HG03432 (cell line): ENCODE measurements around the gene MRPL1.
"Not testable (repeated sequence)": the region's sequence is repeated elsewhere in the genome, so short reads cannot be mapped to it uniquely, and the experiment has no call there.

Experiments used
- ATAC-seq: cut with Tn5 transposase; IDR thresholded peaks from one replicate; pipeline ENCODE4 v1.9.1; 2021; ENCODE audit warnings: mild to moderate bottlenecking, moderate library complexity; ENCODE audit not compliant: unreplicated experiment

Gene MRPL1

DNA sequence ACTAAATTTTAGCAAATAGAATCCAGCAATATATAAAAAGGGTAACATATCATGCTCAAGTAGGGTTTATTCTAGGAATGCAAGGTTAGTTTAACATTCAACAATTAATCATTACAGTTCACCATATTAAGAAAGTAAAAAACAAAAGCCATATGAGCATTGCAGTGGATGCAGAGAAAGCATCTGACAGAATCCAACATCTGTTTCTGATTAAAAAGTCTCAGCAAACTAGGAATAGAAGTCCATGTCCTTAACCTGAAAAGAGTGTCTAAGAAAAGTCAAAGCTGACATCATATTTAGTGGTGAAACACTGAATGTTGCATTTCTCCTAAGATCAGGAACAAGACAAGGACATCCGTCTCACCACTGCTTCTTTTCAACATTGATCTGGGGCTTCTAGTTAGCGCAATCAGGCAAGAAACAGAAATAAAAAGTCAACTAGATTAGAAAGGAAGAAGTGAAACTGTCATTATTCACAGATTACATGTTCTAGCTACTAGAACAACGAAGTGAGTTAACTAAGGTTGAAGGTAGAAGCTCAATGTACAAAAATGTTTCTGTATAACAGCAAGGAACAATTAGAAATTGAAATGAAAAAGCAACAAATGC lies 49.3 kb downstream of the MRPL1 start:
- peak; percentile 93 for ATAC-seq

DNA sequence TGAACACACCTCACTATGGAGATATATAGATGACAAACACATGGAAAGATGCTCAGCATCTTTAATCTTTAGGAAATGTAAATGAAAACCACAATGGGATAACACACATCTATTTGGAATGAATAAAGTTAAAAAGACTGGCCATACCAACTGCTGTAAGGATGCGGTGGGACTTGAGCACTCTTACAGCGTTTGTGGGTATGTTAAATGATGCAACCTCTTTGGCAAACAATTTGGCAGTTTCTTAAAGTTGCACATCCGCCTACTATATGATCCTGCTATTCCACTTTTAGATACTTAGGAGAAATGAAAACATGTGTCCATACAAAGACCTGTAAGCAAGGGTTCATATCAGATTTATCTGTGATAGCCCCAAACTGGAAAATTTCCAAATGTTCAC lies 50.7 kb downstream of the MRPL1 start:
- no peak for ATAC-seq

DNA sequence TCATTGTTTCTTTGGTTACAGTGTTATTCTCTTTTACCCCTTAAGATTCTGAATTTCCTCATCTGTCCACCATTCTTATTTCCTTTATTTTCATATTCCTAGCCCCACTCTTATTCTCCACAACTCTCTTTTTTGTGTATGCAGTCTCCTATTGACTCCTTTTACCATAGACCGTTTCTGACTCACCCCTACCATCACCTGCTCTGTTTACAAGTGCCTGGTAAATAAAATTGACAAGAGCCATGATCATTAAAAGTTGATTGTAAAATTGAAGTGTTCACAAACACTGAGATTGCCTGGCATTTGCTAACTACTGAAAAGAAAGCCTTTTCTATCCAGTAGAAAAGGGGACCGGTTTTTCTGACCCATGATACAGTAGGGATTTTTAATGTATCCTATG lies 54.4 kb downstream of the MRPL1 start:
- ATAC-seq: no peak

DNA sequence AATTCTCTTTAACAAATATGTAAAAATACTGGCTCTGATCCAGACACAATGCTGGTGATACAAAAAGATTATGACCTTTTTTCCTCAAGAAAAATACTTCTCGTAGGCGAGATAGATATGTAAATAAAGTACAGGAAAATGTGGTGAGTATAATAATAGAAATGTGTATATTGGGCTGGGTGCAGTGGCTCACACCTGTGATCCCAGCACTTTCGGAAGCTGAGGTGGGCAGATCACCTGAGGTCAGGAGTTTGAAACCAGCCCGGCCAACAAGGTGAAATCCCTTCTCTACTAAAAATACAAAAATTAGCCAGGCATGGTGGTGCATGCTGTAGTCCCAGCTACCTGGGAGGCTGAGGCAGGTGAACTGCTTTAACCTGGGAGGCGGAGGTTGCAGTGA lies 55.0 kb downstream of the MRPL1 start:
- no peak for ATAC-seq

DNA sequence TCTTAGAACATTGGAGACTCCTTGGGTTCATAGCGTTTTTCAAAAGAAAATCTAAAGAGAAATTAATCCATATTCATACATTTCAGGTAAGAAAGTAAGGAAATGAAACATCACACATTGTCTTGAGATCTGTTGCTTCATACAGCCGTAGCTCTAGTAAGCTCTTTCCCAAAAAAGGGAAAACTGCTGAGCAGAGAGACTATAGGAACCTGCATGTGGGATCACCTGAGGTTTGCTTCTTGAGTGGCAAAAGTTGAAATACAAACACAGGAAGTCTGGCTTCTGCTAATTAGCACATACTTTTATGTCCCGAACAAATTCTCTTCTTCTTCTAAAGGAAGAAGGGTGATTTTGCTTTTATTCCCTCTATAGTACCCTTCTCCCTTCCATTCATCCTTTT lies 57.7 kb downstream of the MRPL1 start:
- ATAC-seq: no peak

DNA sequence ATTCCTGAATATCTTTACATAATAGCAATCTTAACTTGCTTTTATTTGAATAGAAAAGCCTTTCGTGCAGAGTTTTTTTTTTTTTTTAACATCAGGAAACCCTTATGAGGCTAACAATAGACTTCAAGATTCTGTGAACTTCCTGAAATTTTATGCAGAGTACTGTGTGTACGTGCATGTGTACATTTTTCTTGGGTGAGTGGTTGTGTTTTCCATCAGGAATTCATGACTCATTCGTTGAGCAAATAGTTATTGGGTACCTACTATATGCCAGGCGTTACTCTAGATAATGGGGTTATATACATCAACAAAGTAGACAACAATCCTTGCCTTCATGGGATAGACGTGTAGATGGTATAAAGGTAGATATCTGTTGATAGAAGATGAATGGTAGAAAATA lies 59.1 kb downstream of the MRPL1 start:
- no peak for ATAC-seq

DNA sequence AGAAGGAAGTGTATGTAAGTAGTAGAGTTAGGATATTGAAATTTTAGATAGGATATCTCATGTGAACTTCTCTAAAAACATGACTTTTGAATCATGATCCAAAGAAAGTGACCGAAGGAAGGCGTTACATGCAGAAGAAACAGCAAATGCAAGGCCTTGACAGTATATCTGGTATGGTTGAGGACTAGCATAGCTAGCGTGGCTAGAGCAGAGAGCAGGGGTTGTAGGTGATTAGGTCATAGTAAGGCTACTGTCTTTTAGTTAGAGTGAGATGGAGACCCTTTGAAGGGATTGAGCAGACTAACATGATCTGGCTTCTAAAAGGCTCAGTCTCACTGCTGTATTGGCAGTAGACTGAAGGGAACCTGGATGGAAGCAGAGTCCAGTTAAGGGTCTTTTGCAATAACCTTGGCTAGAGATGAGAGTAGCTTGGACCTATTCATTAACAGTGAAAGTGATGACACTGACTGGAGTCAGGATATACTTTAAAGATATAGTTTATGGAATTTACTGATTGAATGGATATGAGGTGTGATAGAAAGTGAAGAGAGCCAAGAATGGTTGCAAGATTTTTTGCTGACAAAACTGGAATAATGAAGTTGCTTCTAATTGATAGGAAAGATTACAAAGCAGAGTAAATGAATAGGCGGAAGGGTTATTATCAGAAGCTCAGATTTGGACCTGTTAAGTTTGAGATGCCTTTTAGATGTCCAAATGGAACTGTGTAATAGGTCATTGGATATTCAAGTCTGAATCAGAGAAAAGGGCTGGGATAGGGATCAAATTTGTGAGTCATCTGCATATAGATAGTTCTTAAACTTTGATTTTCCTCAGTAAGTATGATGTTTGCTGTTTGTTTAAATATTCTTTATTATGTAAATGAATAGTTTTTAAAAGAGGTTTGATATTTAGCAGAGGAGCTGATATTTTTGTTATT lies 59.8 kb downstream of the MRPL1 start:
- ATAC-seq: no peak

DNA sequence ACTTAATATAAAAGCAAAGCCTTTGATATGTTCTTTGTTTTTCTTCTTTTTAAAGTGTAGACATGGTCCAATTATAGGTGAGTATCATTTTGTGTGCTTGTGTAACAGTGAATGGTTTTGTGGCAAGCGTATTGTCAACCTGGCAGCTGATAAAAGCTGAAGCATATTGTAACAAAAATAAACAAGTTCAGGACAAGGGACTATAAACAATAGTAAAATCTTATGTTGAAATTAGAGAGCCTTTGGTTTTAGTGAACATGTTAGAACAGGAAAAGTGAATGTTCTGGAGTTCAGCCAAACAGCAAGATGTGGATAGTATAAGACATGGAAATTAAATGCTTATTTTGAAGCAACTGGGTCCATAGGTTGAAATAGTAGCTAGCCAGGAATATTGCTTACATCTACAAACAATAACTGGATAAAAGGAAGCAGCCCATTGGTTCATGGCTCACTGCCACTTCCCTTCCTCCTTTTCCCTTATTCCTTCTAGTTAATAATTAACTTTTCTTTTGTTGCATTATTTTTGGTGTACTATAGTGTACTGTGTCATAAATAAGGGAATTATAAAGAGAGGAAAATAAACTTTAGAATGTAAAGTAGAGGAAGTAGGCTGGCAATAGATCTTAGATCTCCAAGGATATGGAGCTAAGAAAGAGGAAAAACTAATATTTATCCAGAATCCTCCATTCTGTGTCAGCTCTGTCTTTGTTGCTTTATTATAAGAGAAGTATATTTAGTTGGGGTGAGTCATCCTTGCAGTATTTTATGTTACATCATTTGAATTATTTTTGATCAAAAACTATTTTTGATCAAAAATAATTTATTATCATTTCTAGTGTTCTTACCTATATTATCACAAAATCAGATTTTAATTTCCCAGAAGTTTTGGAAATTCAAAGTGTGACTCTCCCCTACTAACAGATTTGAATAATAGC lies 65.6 kb downstream of the MRPL1 start:
- no peak for ATAC-seq

DNA sequence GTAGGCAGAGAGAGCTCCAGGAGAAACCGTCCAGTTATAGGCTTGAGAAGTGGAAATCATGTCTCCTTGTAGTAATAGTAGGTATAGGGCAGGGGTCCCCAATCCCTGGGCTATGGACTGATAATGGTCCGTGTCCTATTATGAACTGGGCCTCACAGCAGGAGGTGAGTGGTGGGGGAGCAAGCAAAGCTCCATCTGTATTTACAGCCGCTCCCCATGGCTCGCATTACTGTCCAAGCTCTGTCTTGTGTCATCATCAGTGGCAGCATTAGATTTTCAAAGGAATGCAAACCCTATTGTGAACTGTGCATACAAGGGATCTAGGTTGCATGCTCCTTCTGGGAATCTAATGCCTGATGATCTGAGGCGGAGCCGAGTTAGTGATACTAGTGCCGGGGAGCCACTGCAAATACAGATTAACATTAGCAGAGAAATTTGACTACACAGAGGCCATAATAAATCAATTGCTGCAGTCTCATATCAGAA lies 67.6 kb downstream of the MRPL1 start:
- ATAC-seq: no peak

DNA sequence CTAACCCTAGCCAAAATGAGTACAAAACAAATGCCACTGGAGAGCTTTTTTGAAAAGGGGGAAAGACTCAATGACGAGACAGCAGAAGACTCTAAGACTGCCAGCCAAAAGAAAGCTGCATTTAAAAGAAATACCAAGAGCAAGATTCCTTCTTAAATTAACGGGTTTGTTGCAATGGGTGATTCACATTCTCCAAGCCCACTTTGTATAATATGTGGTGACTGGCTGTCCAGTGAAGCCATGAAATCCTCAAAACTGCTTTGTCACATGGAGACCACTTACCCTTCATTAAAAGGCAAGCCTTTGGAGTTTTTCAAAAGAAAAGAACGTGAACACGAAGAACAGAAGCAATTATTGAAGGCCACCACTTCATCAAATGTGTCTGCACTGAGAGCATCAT lies 68.2 kb downstream of the MRPL1 start:
- no peak for ATAC-seq

DNA sequence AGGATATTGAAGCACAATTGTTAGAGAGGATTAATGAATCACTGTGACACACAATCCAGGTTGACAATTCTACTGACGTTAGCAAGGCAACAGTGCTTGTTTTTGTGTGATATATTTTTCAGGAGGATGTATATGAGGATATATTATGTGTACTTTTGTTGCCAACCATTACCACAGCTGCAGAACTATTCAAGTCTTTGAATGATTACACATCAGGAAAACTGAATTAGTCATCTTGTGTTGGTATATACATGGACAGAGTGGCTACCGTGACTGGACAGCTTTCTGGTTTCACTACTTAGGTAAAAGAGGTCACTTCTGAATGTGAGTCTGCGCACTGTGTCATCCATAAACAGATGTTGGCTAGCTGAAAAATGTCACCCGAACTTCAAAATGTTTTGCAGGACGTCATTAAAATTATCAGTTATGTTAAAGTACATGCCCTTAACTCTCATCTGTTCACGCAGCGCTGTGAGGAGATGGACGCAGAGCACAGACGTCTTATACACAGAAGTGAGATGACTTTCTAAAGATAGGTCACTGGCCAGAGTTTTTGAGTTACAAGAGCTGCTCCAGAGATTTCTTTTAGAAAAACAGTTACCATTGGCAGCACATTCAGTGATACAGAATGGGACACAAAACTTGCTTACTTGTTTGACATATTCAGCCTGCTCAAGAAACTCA lies 69.0 kb downstream of the MRPL1 start:
- no peak for ATAC-seq

DNA sequence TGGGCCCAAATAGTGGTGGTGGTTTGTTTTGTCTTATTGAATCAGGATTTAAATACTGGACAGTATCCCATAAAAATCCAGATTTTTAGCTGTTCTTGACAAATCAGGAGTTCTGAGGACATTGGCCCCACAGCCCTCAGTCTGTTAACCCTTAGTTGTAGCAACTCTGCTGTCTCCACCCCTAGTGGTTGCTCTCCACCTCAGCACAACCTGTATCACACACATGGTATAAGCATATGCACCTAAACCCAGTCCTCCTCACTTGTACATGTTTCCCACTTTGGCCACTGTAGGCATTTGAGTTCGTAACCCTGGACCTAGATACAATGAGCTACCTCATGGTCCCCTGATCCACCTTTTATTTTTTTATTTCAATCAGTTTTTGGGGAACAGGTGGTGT lies 75.9 kb downstream of the MRPL1 start:
- no peak for ATAC-seq

DNA sequence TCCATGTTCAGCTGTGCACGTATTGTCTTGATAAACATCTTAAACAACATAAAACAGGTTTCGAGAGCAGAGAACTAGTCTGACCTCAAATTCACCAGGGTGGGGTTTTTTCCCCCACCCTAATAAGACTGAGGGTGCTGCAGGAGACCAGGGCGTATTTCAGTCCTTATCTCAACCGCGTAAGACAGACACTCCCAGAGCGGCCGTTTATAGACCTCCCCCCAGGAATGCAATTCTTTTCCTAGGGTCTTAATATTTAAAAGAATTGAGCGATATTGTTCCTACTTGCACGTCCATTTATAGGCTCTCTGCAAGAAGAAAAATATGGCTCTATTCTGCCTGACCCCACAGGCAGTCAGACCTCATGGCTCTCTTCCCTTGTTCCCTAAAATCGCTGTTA lies 83.3 kb downstream of the MRPL1 start:
- not testable (repeated sequence) for ATAC-seq

DNA sequence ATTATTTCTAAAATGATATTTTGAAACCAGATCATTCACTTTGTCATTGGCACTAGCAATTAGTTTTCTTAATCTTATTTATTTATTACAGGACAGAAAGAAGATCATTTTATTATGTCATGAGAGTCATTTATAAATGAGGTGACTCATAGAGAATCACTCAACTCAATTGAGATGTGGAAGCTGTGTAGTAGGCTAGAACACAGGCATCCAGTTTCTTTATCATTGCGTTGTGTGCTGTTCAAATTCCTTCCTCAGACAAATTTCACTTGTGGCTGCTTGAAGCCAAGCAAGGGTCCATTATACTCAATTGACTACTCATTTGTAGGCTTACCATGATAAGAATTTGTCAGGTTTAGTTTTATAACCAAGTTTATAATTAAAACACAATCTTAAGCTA lies 87.6 kb downstream of the MRPL1 start:
- ATAC-seq: no peak

DNA sequence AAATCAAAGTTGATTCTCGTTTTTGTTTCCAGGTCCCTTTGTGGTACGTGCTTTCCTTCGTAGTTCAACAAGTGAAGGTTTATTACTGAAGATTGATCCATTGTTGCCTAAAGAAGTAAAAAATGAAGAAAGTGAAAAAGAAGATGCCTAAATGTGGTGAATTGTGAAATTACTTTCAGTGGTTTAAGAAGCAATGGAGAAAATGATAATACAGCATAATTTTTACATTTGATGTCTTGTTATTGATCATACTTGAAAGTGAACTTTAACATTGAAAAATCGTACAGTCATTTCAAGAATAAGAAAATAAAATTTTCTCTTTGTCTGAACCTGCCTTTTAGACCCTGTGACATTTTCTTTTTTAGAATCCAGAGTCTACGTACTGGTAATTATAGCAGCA lies 89.8 kb downstream of the MRPL1 start:
- ATAC-seq: peak; percentile 50

DNA sequence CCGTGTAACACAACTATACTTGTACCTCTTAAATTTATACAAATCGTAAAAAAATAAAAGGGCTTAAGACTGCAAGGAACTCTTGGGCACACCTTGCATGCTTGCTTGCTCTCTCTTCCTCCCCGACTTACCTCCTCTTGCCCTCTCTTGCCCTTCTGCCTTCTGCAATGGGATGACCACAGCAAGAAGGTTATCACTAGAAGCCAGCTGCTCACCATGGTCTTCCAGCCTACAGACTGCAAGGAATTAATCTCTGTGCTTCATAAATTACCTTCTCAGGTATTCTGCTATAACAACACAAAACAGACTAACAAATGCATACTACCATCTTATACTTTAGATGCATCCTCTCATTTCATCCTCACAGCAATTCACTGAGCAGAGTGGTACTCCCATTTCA lies 92.1 kb downstream of the MRPL1 start:
- no peak for ATAC-seq

DNA sequence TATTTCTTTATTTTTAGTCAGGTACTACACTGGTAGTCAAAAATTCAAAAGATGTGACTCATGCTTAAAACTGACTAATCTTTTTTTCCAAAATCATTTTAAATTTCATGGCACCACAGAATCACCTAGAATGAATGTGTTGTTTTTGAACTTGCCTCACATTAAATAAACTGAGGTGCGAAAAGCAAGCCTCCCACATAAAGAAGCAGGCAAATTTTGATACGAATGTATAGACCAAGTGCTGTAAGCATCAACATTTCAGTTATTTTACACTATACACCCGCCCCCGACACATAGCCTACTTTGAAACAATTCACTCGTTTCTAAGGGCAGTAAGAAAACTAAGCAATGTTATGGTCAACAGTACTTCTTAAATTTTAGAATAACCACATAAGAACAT lies 94.3 kb downstream of the MRPL1 start:
- ATAC-seq: no peak

DNA sequence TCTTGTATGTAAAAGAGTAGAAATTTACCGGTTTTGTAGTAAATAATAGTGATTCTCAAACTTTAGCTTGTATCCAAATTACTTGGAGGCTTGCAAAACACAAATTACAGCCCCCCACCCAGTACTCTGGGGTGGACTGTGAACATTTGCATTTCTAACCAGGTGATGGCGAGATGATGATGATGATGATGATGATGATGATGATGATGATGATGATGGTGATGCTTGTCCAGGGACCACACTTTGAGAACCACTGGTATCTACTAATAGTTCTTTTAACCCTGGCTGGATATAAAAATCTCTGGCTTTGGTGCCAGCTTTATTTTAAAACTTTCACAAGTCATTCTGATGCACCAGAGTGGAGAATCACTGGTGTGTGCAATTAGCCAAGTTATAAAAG lies 96.3 kb downstream of the MRPL1 start:
- no peak for ATAC-seq

DNA sequence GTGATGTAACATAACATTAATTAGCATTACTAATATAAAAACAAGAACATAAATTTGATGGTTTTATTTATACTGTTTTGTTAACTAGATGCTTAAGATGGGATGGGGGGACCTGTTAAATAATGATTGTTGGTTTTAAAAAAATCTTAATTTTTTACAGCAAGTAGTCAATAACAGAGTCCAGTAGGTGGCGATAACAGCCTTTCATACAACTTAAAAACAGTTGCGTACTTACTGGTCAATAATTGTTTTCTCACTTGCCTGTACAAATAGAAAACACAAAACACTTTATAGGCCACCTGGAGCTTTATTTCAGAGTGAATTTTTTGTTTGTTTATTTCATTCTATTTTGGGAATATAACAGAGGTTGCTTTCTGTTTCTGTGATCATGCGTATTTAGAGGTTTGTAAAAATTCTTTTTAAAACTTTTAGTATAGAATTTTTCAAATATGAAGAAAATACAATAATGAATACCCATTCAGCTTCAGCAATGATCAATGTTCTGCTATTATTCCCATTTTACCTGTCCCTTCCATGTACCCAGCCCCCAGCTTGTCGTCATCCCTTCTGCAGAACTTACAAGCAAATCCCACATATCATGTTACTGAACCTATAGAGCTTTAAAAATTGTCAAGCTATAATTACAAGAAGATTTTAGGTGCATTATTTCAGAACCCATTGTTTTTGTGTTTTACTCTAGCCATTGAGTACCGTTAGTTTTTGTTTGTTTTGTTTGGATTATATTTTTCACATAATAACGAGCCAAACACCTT lies 97.1 kb downstream of the MRPL1 start:
- ATAC-seq: peak; percentile 63

DNA sequence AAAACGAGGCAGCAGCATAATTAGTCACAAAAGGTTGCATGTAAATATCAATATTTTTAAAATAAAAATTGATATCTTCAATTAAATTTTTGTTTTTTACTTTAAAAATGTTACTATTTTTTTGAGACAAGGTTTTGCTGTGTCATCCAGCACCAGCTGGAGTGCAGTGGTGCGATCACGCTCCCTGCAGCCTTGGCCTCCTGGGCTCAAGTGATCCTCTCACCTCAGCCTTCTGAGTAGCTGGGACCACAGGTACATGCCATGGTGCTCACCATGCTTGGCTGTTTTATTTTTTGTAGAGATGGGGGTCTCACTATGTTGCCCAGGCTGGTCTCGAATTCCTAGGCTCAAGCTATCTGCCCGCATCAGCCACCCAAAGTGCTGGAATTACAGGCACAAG lies 97.7 kb downstream of the MRPL1 start:
- ATAC-seq: no peak
